PC-9 (cell line): Measurements from ENCODE around the gene AP2A1. TPM values are rescaled to one million over a fixed set of nuclear protein-coding genes. Genes with fewer than 3 reads are reported as not detected.

Experiments used
- BruUV-seq: library from RNA; stranded (reverse); fragments of 400-500 nt; replicated peaks from 2 replicates; lab custom pipeline; 2021; lab: Mats Ljungman, UMichigan
- CTCF ChIA-PET: fragments of 300-600 bp; sonication (Branson Sonifier 250); formaldehyde crosslinking; loops from one replicate; lab custom pipeline; 2022; ENCODE audit warnings: antibody characterized with exemption; lab: Charles Lee
- POLR2A ChIA-PET: fragments of 300-600 bp; sonication (Branson Sonifier 250); formaldehyde crosslinking; loops from one replicate; lab custom pipeline; 2022; ENCODE audit warnings: antibody characterized with exemption; ENCODE audit not compliant: unreplicated experiment; lab: Charles Lee
- DNase-seq, 2 experiments: peaks; one replicate each; pipeline versions ENCODE4 v3.0.0 to v3.0.0-alpha.2; 2015 to 2022; ENCODE audit warnings: mixed read lengths in 1 of 2
- H2AFZ ChIP-seq: fragments of 200-600 bp; sonication (generic); 2 replicates; pipeline ENCODE4 v1.8.1; 2017; ENCODE audit warnings: antibody characterized with exemption
- H3F3A ChIP-seq: fragments of 200-600 bp; sonication (generic); 2 replicates; pipeline ENCODE4 v1.8.1; 2017; ENCODE audit warnings: antibody characterized with exemption, mild to moderate bottlenecking, low read depth; ENCODE audit not compliant: insufficient read depth
- H3K27ac ChIP-seq: fragments of 200-600 bp; sonication (generic); 2 replicates; pipeline ENCODE4 v1.6.1; 2016; ENCODE audit warnings: mixed run types
- H3K27me3 ChIP-seq: fragments of 200-600 bp; sonication (generic); 2 replicates; pipeline ENCODE4 v1.6.1; 2016; ENCODE audit warnings: low read depth, mixed run types; ENCODE audit not compliant: insufficient read depth
- H3K36me3 ChIP-seq: fragments of 200-600 bp; sonication (generic); 2 replicates; pipeline ENCODE4 v1.6.1; 2016; ENCODE audit warnings: low read depth, mixed run types
- H3K4me1 ChIP-seq: fragments of 200-600 bp; sonication (generic); replicated peaks from 2 replicates; pipeline ENCODE4 v1.6.1; 2016; ENCODE audit warnings: mixed run types; ENCODE audit not compliant: insufficient read depth
- H3K4me2 ChIP-seq: fragments of 200-600 bp; sonication (generic); 2 replicates; pipeline ENCODE4 v1.6.1; 2017; ENCODE audit warnings: mixed run types
- H3K4me3 ChIP-seq: fragments of 200-600 bp; sonication (generic); 2 replicates; pipeline ENCODE4 v1.6.1; 2016; ENCODE audit warnings: mixed run types
- H3K79me2 ChIP-seq: fragments of 200-600 bp; sonication (generic); 2 replicates; pipeline ENCODE4 v1.6.1; 2017; ENCODE audit warnings: low read depth, mixed run types
- H3K9me2 ChIP-seq: fragments of 200-600 bp; sonication (generic); 2 replicates; pipeline ENCODE4 v1.8.1; 2017; ENCODE audit warnings: mild to moderate bottlenecking; ENCODE audit not compliant: insufficient read depth
- H3K9me3 ChIP-seq: fragments of 200-600 bp; sonication (generic); 2 replicates; pipeline ENCODE4 v1.8.1; 2016; ENCODE audit warnings: low read depth; ENCODE audit not compliant: insufficient read depth
- H4K20me1 ChIP-seq: fragments of 200-600 bp; sonication (generic); 2 replicates; pipeline ENCODE4 v1.8.1; 2017; ENCODE audit not compliant: insufficient read depth
- EZH2 ChIP-seq: fragments of 200-600 bp; sonication (generic); IDR thresholded peaks from 2 replicates; pipeline ENCODE4 v1.8.0; 2017; ENCODE audit warnings: antibody characterized with exemption, low read depth
- intact Hi-C: fragments of 100-400 bp; cut with micrococcal nuclease; formaldehyde crosslinking; loops from one replicate; pipeline ENCODE4 v1.10.0; 2022; ENCODE audit not compliant: unreplicated experiment
- total RNA-seq: library from RNA; stranded (reverse); gene quantifications from 2 replicates; pipeline ENCODE4 v1.2.3, GENCODE V29; 2021
- TF ChIP-seq, protein P1 (sequence below): fragments of 200-600 bp; sonication (generic); conservative IDR thresholded peaks from 2 replicates; pipeline ENCODE4 v1.6.1; 2017; ENCODE audit warnings: mixed run types, antibody characterized with exemption, mild to moderate bottlenecking, moderate library complexity

Gene AP2A1
- total RNA-seq, 1 experiment from 2014 or later: 91.8 TPM

DNA sequence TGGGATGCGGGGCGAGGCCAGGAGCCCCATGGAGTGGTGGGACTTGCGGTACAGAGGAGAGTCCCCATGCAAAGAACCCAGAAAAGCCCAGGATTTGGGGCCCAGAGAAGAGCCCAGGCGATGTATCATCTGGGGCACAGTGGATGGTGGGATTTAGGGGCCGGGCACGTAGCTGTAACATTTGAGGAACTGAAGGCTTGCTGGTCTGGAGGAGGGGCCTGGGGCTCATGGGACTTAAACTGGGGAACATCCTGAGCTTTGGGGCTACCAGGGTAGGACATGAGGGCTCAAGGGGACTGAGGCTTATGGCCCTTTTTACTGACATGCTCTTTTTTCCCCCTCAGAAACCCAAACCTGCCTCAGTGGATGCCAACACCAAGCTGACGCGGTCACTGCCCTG lies 64.8 kb downstream of the AP2A1 start:
- Histone ChIP-seq H3K36me3 (0 out of 2 replicates have a peak, but pooled peaks cover 5% of the 10 kb centered on the region), H3K27ac (no peak overlapping the region), H3K9me2 (no peaks in the 10 kb centered on the region), H3K4me1 (no peaks in the 10 kb centered on the region), H4K20me1 (peaks cover 26% of the 10 kb centered on the region), H3K9me3 (no peaks in the 10 kb centered on the region), H3K4me3 (no peak overlapping the region), H3F3A (no peaks in the 10 kb centered on the region), H3K79me2 (no peaks in the 10 kb centered on the region), H3K4me2 (no peak overlapping the region), H2AFZ (no peak overlapping the region), H3K27me3 (no peaks in the 10 kb centered on the region)
- intact Hi-C loops: no loop called here
- TF ChIP-seq, protein P1, sequence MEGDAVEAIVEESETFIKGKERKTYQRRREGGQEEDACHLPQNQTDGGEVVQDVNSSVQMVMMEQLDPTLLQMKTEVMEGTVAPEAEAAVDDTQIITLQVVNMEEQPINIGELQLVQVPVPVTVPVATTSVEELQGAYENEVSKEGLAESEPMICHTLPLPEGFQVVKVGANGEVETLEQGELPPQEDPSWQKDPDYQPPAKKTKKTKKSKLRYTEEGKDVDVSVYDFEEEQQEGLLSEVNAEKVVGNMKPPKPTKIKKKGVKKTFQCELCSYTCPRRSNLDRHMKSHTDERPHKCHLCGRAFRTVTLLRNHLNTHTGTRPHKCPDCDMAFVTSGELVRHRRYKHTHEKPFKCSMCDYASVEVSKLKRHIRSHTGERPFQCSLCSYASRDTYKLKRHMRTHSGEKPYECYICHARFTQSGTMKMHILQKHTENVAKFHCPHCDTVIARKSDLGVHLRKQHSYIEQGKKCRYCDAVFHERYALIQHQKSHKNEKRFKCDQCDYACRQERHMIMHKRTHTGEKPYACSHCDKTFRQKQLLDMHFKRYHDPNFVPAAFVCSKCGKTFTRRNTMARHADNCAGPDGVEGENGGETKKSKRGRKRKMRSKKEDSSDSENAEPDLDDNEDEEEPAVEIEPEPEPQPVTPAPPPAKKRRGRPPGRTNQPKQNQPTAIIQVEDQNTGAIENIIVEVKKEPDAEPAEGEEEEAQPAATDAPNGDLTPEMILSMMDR: no peak
- TF ChIP-seq EZH2: no peak
- POLR2A ChIA-PET: no interaction called here
- no TSS peak for BruUV-seq
- DNase-seq: no peak
- CTCF ChIA-PET: no interaction called here

DNA sequence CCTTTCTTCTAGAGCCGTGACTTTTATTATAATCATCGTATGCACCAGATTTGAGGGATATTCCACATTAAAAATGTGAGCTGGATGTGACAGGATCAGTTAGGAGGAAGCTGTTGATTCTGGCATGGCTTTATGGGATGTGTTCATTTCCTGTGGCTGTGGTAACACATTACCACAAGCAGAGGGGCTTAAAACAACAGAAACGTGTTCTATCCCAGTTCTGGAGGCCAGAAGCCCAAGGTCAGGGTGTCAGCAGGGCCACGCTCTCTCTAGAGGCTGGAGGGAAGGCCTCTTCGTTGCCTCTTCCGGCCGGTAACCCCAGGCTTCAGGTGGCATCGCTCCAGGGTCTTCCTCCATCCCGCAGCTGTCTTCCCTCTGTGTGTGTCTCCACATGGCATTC lies 65.8 kb downstream of the AP2A1 start:
- H3K4me1 ChIP-seq: no peaks in the 10 kb centered on the region
- no peak overlapping the region for H3K4me3 ChIP-seq
- TF ChIP-seq, protein P1: no peak
- TF ChIP-seq EZH2: no peak
- BruUV-seq: no TSS peak
- no peak overlapping the region for H3K27ac ChIP-seq
- H3K9me2 ChIP-seq: no peaks in the 10 kb centered on the region
- peaks cover 23% of the 10 kb centered on the region for H4K20me1 ChIP-seq
- intact Hi-C loops: no loop called here
- no peaks in the 10 kb centered on the region for H3K27me3 ChIP-seq
- H2AFZ ChIP-seq: no peak overlapping the region
- ChIA-PET POLR2A (interaction anchor here (0.6 kb wide), 1 partner anchor 96 kb away, joined by 9 read pairs; no protein-coding TSS in a partner anchor), CTCF (no interaction called here)
- DNase-seq: no peak
- H3K9me3 ChIP-seq: no peaks in the 10 kb centered on the region
- H3K36me3 ChIP-seq: 0 out of 2 replicates have a peak, but pooled peaks cover 5% of the 10 kb centered on the region
- H3K4me2 ChIP-seq: no peak overlapping the region
- H3K79me2 ChIP-seq: no peaks in the 10 kb centered on the region
- H3F3A ChIP-seq: no peaks in the 10 kb centered on the region

DNA sequence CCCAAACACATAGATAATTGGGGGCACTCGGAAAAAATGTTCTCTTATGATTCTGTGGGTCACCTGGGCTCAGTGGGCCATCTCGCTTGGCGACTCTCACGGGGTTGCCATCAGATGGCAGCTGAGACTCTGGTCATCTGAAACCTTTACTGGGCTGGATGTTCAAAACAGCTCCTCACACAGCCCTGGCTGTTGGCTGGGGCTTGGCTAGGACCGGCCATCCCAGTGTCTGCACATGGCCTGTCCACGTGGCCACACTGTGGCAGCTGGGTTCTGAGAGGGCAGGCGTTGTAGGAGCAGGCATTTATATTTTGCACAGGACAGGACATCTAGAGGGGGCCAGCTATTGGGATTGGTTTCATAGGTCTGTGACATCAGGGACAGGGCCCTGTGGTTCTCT lies 66.8 kb downstream of the AP2A1 start:
- Histone ChIP-seq H3K9me2 (no peaks in the 10 kb centered on the region), H3K36me3 (0 out of 2 replicates have a peak, but pooled peaks cover 5% of the 10 kb centered on the region), H3K27ac (no peak overlapping the region), H3K4me1 (no peaks in the 10 kb centered on the region), H3K4me3 (no peak overlapping the region), H3K4me2 (no peak overlapping the region), H3K79me2 (no peaks in the 10 kb centered on the region), H3K9me3 (no peaks in the 10 kb centered on the region), H3K27me3 (no peaks in the 10 kb centered on the region), H3F3A (no peaks in the 10 kb centered on the region), H4K20me1 (peaks cover 13% of the 10 kb centered on the region; the same call in 1 of the 2 replicates), H2AFZ (no peak overlapping the region)
- intact Hi-C loops: no loop called here
- BruUV-seq: no TSS peak
- no peak for TF ChIP-seq EZH2
- TF ChIP-seq, protein P1: no peak
- POLR2A ChIA-PET: no interaction called here
- no peak for DNase-seq
- CTCF ChIA-PET: no interaction called here
